SKM-1 treated with dmso at 0.1 percent for 144 hours (cell line): ENCODE results near the gene RBMS3.
"Not testable (repeated sequence)": the region's sequence is repeated elsewhere in the genome, so short reads cannot be mapped to it uniquely, and the experiment has no call there.

Experiments
- DNase-seq: peaks from one replicate; lab custom pipeline; 2025; ENCODE audit not compliant: unreplicated experiment; lab: John Stamatoyannopoulos, UW

Gene RBMS3

DNA sequence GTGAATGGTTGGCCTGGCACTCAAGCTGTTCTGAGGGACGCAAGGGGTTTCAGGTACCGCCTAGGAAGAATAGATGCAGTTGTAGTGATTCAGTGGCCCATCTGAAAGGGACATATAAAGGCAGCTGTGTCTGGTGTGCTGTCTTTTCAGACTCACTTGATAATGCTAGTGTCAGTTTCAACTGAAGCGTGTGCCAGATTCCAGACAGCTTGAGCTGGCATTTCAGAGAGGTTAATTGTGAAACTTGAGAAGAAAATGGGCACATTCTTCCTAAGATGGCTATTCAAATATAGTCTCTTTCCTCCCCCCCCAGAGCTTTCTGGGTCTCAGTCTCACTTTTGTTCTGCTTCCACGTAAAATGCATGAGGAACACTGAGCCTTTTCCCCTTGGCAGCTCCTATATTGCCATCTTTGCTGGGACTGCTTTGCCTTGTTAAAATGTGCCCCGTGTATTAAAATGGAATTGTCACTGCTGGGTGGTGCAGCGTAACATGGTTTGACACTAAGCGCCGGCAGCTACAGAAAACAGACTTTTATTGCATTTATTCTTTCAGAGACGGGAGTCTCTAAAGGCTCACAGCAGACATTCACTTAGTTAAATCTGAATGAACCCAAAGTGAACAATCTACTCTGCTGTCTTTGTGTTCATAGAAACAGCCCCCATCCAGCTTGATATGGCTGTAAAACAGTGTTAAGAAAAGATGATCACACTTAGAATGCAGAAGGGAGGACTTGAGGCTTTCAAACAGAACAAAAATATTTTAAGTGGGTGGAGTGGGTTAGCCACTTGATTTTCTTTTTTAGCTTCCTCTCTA lies 478.7 kb downstream of the RBMS3 start:
- no peak for DNase-seq

- DNase-seq = no peak
These were observed 479.4 kb downstream of the RBMS3 start for GRCh38 chr3:29760226-29760685.

DNA sequence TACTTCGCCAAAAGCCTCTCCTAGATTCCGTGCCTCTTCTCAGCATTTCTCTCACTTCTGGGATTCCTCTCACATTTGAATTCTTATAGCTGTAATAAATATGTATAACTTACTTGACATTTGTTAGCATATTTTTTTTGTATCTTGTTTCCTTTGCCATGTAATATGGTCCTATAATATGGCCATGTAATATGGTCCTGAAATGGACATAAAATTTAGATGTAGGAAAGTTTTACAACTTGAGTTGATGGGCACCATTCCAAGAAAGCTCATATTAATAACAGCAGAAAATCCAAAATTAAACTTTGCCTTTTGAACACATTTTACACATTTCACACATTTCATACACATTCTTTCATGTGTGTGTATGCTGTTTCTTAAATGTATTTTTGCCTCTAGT lies 480.6 kb downstream of the RBMS3 start:
- no peak for DNase-seq

GRCh38 chr3:29763115-29763514 lies 482.2 kb downstream of the RBMS3 start:
- DNase-seq = no peak

GRCh38 chr3:29764041-29764440 lies 483.2 kb downstream of the RBMS3 start:
- no peak for DNase-seq

GRCh38 chr3:29764603-29765254 lies 483.9 kb downstream of the RBMS3 start:
- DNase-seq = no peak

- DNase-seq = no peak
These were observed 490.7 kb downstream of the RBMS3 start for GRCh38 chr3:29771602-29772001.

- DNase-seq = no peak
These were observed 491.6 kb downstream of the RBMS3 start for GRCh38 chr3:29772436-29772835.

- no peak for DNase-seq
These were observed 492.6 kb downstream of the RBMS3 start for GRCh38 chr3:29773481-29773880.

- DNase-seq = no peak
These were observed 494.5 kb downstream of the RBMS3 start for GRCh38 chr3:29775340-29775739.

GRCh38 chr3:29777869-29778268 lies 497.0 kb downstream of the RBMS3 start:
- no peak for DNase-seq

DNA sequence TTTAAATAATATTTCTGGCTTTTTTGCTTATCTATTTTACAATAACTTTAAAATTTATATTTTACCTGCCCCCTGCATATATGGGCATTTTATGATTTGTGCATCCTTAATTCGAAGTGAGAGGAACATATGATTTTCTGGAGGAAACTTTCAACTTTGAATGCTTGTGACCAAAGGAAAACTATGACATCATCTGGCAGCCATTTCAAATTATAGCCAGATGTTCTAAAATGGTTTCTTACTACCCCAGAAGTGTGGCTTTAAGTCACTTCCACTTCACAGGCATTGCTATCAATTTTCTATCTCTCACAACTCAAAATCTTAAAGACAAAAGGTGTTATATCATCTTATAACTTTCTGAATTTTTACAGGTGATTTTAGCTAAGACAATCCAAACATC lies 508.8 kb downstream of the RBMS3 start:
- DNase-seq = no peak

- no peak for DNase-seq
These were observed 515.9 kb downstream of the RBMS3 start for GRCh38 chr3:29796808-29797207.

DNA sequence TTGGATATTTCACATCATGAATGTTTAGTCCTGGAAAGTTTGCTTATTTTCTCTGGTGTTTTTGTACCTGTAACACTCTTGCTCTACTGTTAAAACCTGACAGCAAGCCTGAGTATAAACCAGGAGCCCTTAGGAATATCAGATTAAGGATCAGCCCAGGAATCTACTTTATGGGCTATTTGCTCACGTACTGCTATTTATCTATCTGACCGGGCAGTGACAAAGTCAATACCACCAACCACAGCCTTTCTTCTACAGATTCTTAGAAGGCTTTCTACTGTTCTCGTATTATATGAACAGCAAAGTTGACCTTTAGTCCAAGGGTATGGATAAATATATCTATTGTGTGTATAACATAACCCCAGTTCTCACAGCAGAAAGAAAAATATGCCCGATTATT lies 521.2 kb downstream of the RBMS3 start:
- no peak for DNase-seq

DNA sequence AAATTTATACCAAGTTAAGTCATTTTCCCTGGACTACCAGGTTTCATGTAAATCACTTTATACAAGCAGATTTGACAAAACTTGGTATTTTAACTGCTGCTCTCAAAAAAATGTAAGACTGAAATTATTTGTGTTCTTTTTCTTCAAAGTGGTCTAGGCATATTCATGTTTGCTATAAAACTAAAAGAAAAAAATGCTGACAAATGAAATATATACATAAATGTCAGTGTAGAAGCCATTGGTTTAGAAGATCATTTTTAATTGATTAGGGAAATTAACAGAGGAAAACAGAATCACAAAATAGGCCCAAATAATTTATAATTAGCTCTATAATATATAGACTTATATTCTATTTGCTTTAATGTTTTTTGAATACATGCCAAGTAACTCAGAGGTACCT lies 523.2 kb downstream of the RBMS3 start:
- DNase-seq = no peak

- DNase-seq = no peak
These were observed 524.9 kb downstream of the RBMS3 start for GRCh38 chr3:29805757-29806156.

DNA sequence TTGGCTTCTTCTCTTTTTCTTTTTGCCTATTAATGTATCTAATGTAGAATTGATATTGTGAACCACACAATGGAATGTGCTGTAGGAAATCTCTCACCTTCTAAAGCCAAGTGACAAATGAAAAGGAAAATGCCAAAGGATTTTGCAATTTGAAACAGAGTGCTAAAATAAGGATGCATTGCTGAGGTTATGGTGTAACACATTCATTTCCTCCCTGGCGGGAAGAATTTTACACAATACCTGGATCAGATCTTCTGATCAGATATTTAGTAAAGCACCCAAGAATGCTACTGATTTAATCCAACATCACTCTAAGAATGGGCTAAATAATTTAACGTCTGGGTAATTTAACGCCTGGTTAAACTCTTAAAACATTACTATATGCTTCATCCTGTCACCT lies 527.5 kb downstream of the RBMS3 start:
- not testable (repeated sequence) for DNase-seq

- peak; percentile 30 for DNase-seq
These were observed 541.2 kb downstream of the RBMS3 start for GRCh38 chr3:29822071-29822470.

- no peak for DNase-seq
These were observed 542.4 kb downstream of the RBMS3 start for GRCh38 chr3:29823233-29823632.

- no peak for DNase-seq
These were observed 545.8 kb downstream of the RBMS3 start for GRCh38 chr3:29826712-29827111.

DNA sequence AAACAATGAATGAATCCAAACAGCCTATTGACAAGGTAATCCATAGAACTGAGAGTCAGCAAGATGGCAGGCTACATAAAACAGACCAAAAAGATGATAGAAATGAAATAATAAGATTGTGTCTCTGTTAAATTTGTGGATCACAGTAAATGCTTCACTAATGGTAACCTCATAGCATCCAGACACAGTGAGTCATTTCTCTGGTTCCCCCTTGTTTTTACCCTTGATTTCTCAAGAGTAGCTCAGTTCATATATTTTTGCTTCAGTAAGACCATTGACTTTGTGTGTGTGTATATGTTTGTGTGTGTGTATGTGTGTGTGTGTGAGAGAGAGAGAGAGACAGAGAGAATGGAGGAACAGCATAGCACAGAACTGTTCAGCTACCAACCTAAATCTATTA lies 546.9 kb downstream of the RBMS3 start:
- DNase-seq = no peak

GRCh38 chr3:29829340-29829739 lies 548.5 kb downstream of the RBMS3 start:
- DNase-seq = no peak

DNA sequence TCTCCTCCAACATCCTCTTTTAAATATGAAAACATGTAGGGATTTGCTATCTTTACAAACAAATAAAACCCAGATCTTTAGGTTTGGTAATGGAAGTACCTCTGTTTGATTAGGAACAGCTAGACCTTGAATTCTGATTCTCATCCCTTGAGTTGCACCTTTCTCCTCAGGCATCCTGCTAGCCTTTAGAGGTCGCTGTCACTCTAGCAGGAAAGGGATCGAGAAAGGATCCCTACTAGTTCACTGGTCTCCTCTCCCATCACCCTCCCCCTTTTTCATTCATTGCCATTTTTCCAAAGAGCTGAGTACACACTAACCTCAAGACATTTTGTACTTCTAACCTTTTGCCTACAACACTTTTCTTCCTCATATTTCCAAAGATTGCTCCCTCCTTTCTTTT lies 569.8 kb downstream of the RBMS3 start:
- no peak for DNase-seq
